ENCODE measurements around the gene ZFC3H1.

Gene ZFC3H1

GRCh38 chr12:71664411-71665089 lies 902 bp upstream of the ZFC3H1 start:
- H2BK120ac ChIP-seq (ENCODE audit: low read depth, low read length) = no peak overlapping the region
- no peak overlapping the region for H3K23ac ChIP-seq (ENCODE audit: low read depth, low read length, poor library complexity)
- no peak overlapping the region for H2BK12ac ChIP-seq (ENCODE audit: low read length)
- no CpG with 5 or more reads among the region's 20 CpGs for WGBS, 2 donors (ENCODE audit: extremely low coverage in 2 of 2, insufficient read length in 2 of 2, insufficient replicate concordance in 1 of 2)
- H3K79me1 ChIP-seq (ENCODE audit: low read depth, low read length) = peaks cover 3% of the 10 kb centered on the region
- H3K14ac ChIP-seq (ENCODE audit: low read length) = no peak overlapping the region
- H3K4me2 ChIP-seq (ENCODE audit: insufficient read depth, low read length, poor library complexity, severe bottlenecking) = peak overlapping the region; percentile 35
- H2AFZ ChIP-seq (ENCODE audit: low read length) = peak overlapping the region; percentile 93
- H2AK5ac ChIP-seq (ENCODE audit: low read depth, low read length) = no peak overlapping the region
- no peak overlapping the region for H4K8ac ChIP-seq (ENCODE audit: low read depth, low read length)
- H4K91ac ChIP-seq (ENCODE audit: low read depth, low read length, poor library complexity) = no peak overlapping the region
- H3K4me1 ChIP-seq (ENCODE audit: control insufficient read depth in 2 of 2, insufficient read depth in 1 of 2, low read depth in 1 of 2, low read length in 2 of 2) = peaks cover 0 to 2% of the 10 kb centered on the region in 2 donors
- no peaks in the 10 kb centered on the region for H3K27me3 ChIP-seq (ENCODE audit: control insufficient read depth in 3 of 3, insufficient read depth in 3 of 3, low read depth in 1 of 3, low read length in 3 of 3)
- peaks cover 0 to 35% of the 10 kb centered on the region in 2 donors for H3K36me3 ChIP-seq (replicated peaks in 1 of 2; ENCODE audit: control insufficient read depth in 2 of 2, insufficient read depth in 2 of 2, low read length in 2 of 2)
- H3K9ac ChIP-seq (ENCODE audit: low read depth, low read length, poor library complexity) = peak overlapping the region; percentile 85
- H2BK5ac ChIP-seq (ENCODE audit: low read length) = peak overlapping the region; percentile 69
- H3K9me3 ChIP-seq (replicated peaks in 1 of 2; ENCODE audit: control insufficient read depth in 2 of 2, insufficient read depth in 1 of 2, low read depth in 1 of 2, low read length in 2 of 2) = no peaks in the 10 kb centered on the region
- peak overlapping the region; percentile 84 for H3K4ac ChIP-seq (ENCODE audit: low read length)
- H3K18ac ChIP-seq (ENCODE audit: low read length) = peak overlapping the region; percentile 94
- peak overlapping the region; percentile 95 for H3K27ac ChIP-seq (replicated peaks; ENCODE audit: low read length)
- DNase-seq (ENCODE audit: low spot score) = no peak
- H2BK15ac ChIP-seq (ENCODE audit: low read length) = no peak overlapping the region
- peak overlapping the region; percentile 86 to 88 for H3K4me3 ChIP-seq (ENCODE audit: low read length in 2 of 2)

- H4K91ac ChIP-seq (ENCODE audit: low read depth, low read length, poor library complexity) = no peak overlapping the region
- no peak overlapping the region for H2BK15ac ChIP-seq (ENCODE audit: low read length)
- H3K4me1 ChIP-seq (ENCODE audit: control insufficient read depth in 2 of 2, insufficient read depth in 1 of 2, low read depth in 1 of 2, low read length in 2 of 2) = peaks cover 0 to 2% of the 10 kb centered on the region in 2 donors
- peak overlapping the region; percentile 94 for H3K18ac ChIP-seq (ENCODE audit: low read length)
- H3K9ac ChIP-seq (ENCODE audit: low read depth, low read length, poor library complexity) = peak overlapping the region; percentile 92
- peak overlapping the region; percentile 80 for H3K23ac ChIP-seq (ENCODE audit: low read depth, low read length, poor library complexity)
- no peak overlapping the region for H2BK120ac ChIP-seq (ENCODE audit: low read depth, low read length)
- WGBS, 2 donors (ENCODE audit: extremely low coverage in 2 of 2, insufficient read length in 2 of 2, insufficient replicate concordance in 1 of 2) = no CpG with 5 or more reads among the region's 53 CpGs
- peaks cover 3% of the 10 kb centered on the region for H3K79me1 ChIP-seq (ENCODE audit: low read depth, low read length)
- H3K4ac ChIP-seq (ENCODE audit: low read length) = peak overlapping the region; percentile 12
- no peaks in the 10 kb centered on the region for H3K27me3 ChIP-seq (ENCODE audit: control insufficient read depth in 3 of 3, insufficient read depth in 3 of 3, low read depth in 1 of 3, low read length in 3 of 3)
- H3K36me3 ChIP-seq (replicated peaks in 1 of 2; ENCODE audit: control insufficient read depth in 2 of 2, insufficient read depth in 2 of 2, low read length in 2 of 2) = peaks cover 3 to 50% of the 10 kb centered on the region in 2 donors
- peak overlapping the region; percentile 88 for H2AK5ac ChIP-seq (ENCODE audit: low read depth, low read length)
- peak; percentile 54 for DNase-seq (ENCODE audit: low spot score)
- H3K9me3 ChIP-seq (replicated peaks in 1 of 2; ENCODE audit: control insufficient read depth in 2 of 2, insufficient read depth in 1 of 2, low read depth in 1 of 2, low read length in 2 of 2) = no peaks in the 10 kb centered on the region
- H3K27ac ChIP-seq (replicated peaks; ENCODE audit: low read length) = peak overlapping the region; percentile 51
- H2BK12ac ChIP-seq (ENCODE audit: low read length) = no peak overlapping the region
- peak overlapping the region; percentile 90 for H3K14ac ChIP-seq (ENCODE audit: low read length)
- no peak overlapping the region for H4K8ac ChIP-seq (ENCODE audit: low read depth, low read length)
- peak overlapping the region; percentile 53 for H3K4me2 ChIP-seq (ENCODE audit: insufficient read depth, low read length, poor library complexity, severe bottlenecking)
- H2BK5ac ChIP-seq (ENCODE audit: low read length) = peak overlapping the region; percentile 90
- H2AFZ ChIP-seq (ENCODE audit: low read length) = peak overlapping the region; percentile 93
- peak overlapping the region; percentile 88 to 95 for H3K4me3 ChIP-seq (ENCODE audit: low read length in 2 of 2)
Observed at GRCh38 chr12:71662849-71663560, 643 bp downstream of the ZFC3H1 start.

- no peak for DNase-seq (ENCODE audit: low spot score)
- no peak overlapping the region for H4K91ac ChIP-seq (ENCODE audit: low read depth, low read length, poor library complexity)
- peaks cover 0 to 2% of the 10 kb centered on the region in 2 donors for H3K4me1 ChIP-seq (ENCODE audit: control insufficient read depth in 2 of 2, insufficient read depth in 1 of 2, low read depth in 1 of 2, low read length in 2 of 2)
- H3K4me3 ChIP-seq (ENCODE audit: low read length in 2 of 2) = peak overlapping the region in 1 of 2 donors; percentile 88
- no peaks in the 10 kb centered on the region for H3K27me3 ChIP-seq (ENCODE audit: control insufficient read depth in 3 of 3, insufficient read depth in 3 of 3, low read depth in 1 of 3, low read length in 3 of 3)
- H2BK120ac ChIP-seq (ENCODE audit: low read depth, low read length) = no peak overlapping the region
- H3K14ac ChIP-seq (ENCODE audit: low read length) = no peak overlapping the region
- no peak overlapping the region for H3K18ac ChIP-seq (ENCODE audit: low read length)
- no CpG with 5 or more reads among the region's 8 CpGs for WGBS, 2 donors (ENCODE audit: extremely low coverage in 2 of 2, insufficient read length in 2 of 2, insufficient replicate concordance in 1 of 2)
- no peak overlapping the region for H3K23ac ChIP-seq (ENCODE audit: low read depth, low read length, poor library complexity)
- H3K4me2 ChIP-seq (ENCODE audit: insufficient read depth, low read length, poor library complexity, severe bottlenecking) = peak overlapping the region; percentile 32
- no peak overlapping the region for H3K4ac ChIP-seq (ENCODE audit: low read length)
- no peak overlapping the region for H3K9ac ChIP-seq (ENCODE audit: low read depth, low read length, poor library complexity)
- peaks cover 5 to 51% of the 10 kb centered on the region in 2 donors for H3K36me3 ChIP-seq (replicated peaks in 1 of 2; ENCODE audit: control insufficient read depth in 2 of 2, insufficient read depth in 2 of 2, low read length in 2 of 2)
- peaks cover 3% of the 10 kb centered on the region for H3K79me1 ChIP-seq (ENCODE audit: low read depth, low read length)
- H2BK12ac ChIP-seq (ENCODE audit: low read length) = no peak overlapping the region
- H3K27ac ChIP-seq (replicated peaks; ENCODE audit: low read length) = no peak overlapping the region
- H2AFZ ChIP-seq (ENCODE audit: low read length) = no peak overlapping the region
- no peak overlapping the region for H2BK5ac ChIP-seq (ENCODE audit: low read length)
- H2BK15ac ChIP-seq (ENCODE audit: low read length) = no peak overlapping the region
- H2AK5ac ChIP-seq (ENCODE audit: low read depth, low read length) = no peak overlapping the region
- no peak overlapping the region for H4K8ac ChIP-seq (ENCODE audit: low read depth, low read length)
- H3K9me3 ChIP-seq (replicated peaks in 1 of 2; ENCODE audit: control insufficient read depth in 2 of 2, insufficient read depth in 1 of 2, low read depth in 1 of 2, low read length in 2 of 2) = peaks cover 0 to 5% of the 10 kb centered on the region in 2 donors
Observed at GRCh38 chr12:71661977-71662530, 1.6 kb downstream of the ZFC3H1 start.

GRCh38 chr12:71656740-71657139 lies 6.9 kb downstream of the ZFC3H1 start:
- H2BK120ac ChIP-seq (ENCODE audit: low read depth, low read length) = no peak overlapping the region
- no peak overlapping the region for H2BK12ac ChIP-seq (ENCODE audit: low read length)
- peaks cover 9 to 95% of the 10 kb centered on the region in 2 donors for H3K36me3 ChIP-seq (replicated peaks in 1 of 2; ENCODE audit: control insufficient read depth in 2 of 2, insufficient read depth in 2 of 2, low read length in 2 of 2)
- H3K18ac ChIP-seq (ENCODE audit: low read length) = no peak overlapping the region
- no peak overlapping the region for H2BK15ac ChIP-seq (ENCODE audit: low read length)
- no peak overlapping the region for H3K4me3 ChIP-seq (ENCODE audit: low read length in 2 of 2)
- no peak overlapping the region for H2BK5ac ChIP-seq (ENCODE audit: low read length)
- H3K14ac ChIP-seq (ENCODE audit: low read length) = no peak overlapping the region
- no CpG with 5 or more reads among the region's 3 CpGs for WGBS, 2 donors (ENCODE audit: extremely low coverage in 2 of 2, insufficient read length in 2 of 2, insufficient replicate concordance in 1 of 2)
- no peak for DNase-seq (ENCODE audit: low spot score)
- no peak overlapping the region for H4K91ac ChIP-seq (ENCODE audit: low read depth, low read length, poor library complexity)
- peaks cover 3% of the 10 kb centered on the region for H3K79me1 ChIP-seq (ENCODE audit: low read depth, low read length)
- H3K27ac ChIP-seq (replicated peaks; ENCODE audit: low read length) = no peak overlapping the region
- H3K27me3 ChIP-seq (ENCODE audit: control insufficient read depth in 3 of 3, insufficient read depth in 3 of 3, low read depth in 1 of 3, low read length in 3 of 3) = no peaks in the 10 kb centered on the region
- H3K4ac ChIP-seq (ENCODE audit: low read length) = no peak overlapping the region
- H3K23ac ChIP-seq (ENCODE audit: low read depth, low read length, poor library complexity) = no peak overlapping the region
- no peak overlapping the region for H2AFZ ChIP-seq (ENCODE audit: low read length)
- no peak overlapping the region for H3K9ac ChIP-seq (ENCODE audit: low read depth, low read length, poor library complexity)
- H4K8ac ChIP-seq (ENCODE audit: low read depth, low read length) = no peak overlapping the region
- peaks cover 0 to 2% of the 10 kb centered on the region in 2 donors for H3K4me1 ChIP-seq (ENCODE audit: control insufficient read depth in 2 of 2, insufficient read depth in 1 of 2, low read depth in 1 of 2, low read length in 2 of 2)
- no peak overlapping the region for H2AK5ac ChIP-seq (ENCODE audit: low read depth, low read length)
- H3K4me2 ChIP-seq (ENCODE audit: insufficient read depth, low read length, poor library complexity, severe bottlenecking) = no peak overlapping the region
- H3K9me3 ChIP-seq (replicated peaks in 1 of 2; ENCODE audit: control insufficient read depth in 2 of 2, insufficient read depth in 1 of 2, low read depth in 1 of 2, low read length in 2 of 2) = peaks cover 0 to 54% of the 10 kb centered on the region in 2 donors
